Activated CD8-positive, alpha-beta memory T cell treated with anti-CD3 and anti-CD28 coated beads for 4 hours (primary cell): Measurements from ENCODE around the gene SORBS2.
"Not testable (repeated sequence)": the region's sequence is repeated elsewhere in the genome, so short reads cannot be mapped to it uniquely, and the experiment has no call there.

Experiments used
- DNase-seq, 2 donors: peaks; one replicate each; pipeline ENCODE4 v3.0.0-alpha.2; 2020; ENCODE audit warnings: low read depth in 2 of 2

Gene SORBS2

GRCh38 chr4:185712350-185713024 lies 99.5 kb downstream of the SORBS2 start:
- no peak for DNase-seq

- no peak for DNase-seq
These were observed 100.3 kb downstream of the SORBS2 start for GRCh38 chr4:185711726-185712125.

- no peak for DNase-seq
These were observed 101.5 kb downstream of the SORBS2 start for GRCh38 chr4:185710487-185710995.

- DNase-seq: no peak
These were observed 102.0 kb downstream of the SORBS2 start for GRCh38 chr4:185709802-185710486.

- no peak for DNase-seq
These were observed 103.6 kb downstream of the SORBS2 start for GRCh38 chr4:185708348-185708747.

GRCh38 chr4:185707622-185708021 lies 104.4 kb downstream of the SORBS2 start:
- DNase-seq: not testable (repeated sequence)

- DNase-seq: no peak
These were observed 109.8 kb downstream of the SORBS2 start for GRCh38 chr4:185702147-185702663.

- no peak for DNase-seq
These were observed 111.4 kb downstream of the SORBS2 start for GRCh38 chr4:185700630-185701029.

GRCh38 chr4:185700048-185700447 lies 111.9 kb downstream of the SORBS2 start:
- no peak for DNase-seq

GRCh38 chr4:185697488-185697887 lies 114.5 kb downstream of the SORBS2 start:
- no peak for DNase-seq

- no peak for DNase-seq
These were observed 116.3 kb downstream of the SORBS2 start for GRCh38 chr4:185695743-185696142.

GRCh38 chr4:185693548-185694215 lies 118.3 kb downstream of the SORBS2 start:
- no peak for DNase-seq

- no peak for DNase-seq
These were observed 122.6 kb downstream of the SORBS2 start for GRCh38 chr4:185689407-185689806.

GRCh38 chr4:185685804-185686203 lies 126.2 kb downstream of the SORBS2 start:
- DNase-seq: no peak

- no peak for DNase-seq
These were observed 128.1 kb downstream of the SORBS2 start for GRCh38 chr4:185683896-185684295.

GRCh38 chr4:185683222-185683621 lies 128.8 kb downstream of the SORBS2 start:
- no peak for DNase-seq

- no peak for DNase-seq
These were observed 129.8 kb downstream of the SORBS2 start for GRCh38 chr4:185682236-185682635.

GRCh38 chr4:185681604-185682003 lies 130.4 kb downstream of the SORBS2 start:
- DNase-seq: no peak

- no peak for DNase-seq
These were observed 131.4 kb downstream of the SORBS2 start for GRCh38 chr4:185680617-185681016.

- no peak for DNase-seq
These were observed 132.5 kb downstream of the SORBS2 start for GRCh38 chr4:185679523-185679922.

GRCh38 chr4:185677637-185678314 lies 134.2 kb downstream of the SORBS2 start:
- DNase-seq: no peak

- DNase-seq: no peak
These were observed 139.4 kb downstream of the SORBS2 start for GRCh38 chr4:185672618-185673017.
